Gastrocnemius medialis (tissue), 4 donors: Measurements from ENCODE around the gene DGCR8. TPM values are rescaled to one million over a fixed set of nuclear protein-coding genes. Genes with fewer than 3 reads are reported as not detected.

Experiments used
- ATAC-seq, 2 donors: fragments of 150-250 bp; one replicate each; pipeline ENCODE4 v1.9.1; 2016
- DNase-seq, 2 donors: peaks; one replicate each; pipeline ENCODE4 v3.0.0-alpha.2; 2019
- H3K27ac ChIP-seq, 4 donors: fragments of 200-600 bp; sonication (generic); 1 replicate in 1 of 4; 2 replicates in 3 of 4; pipeline ENCODE4 v1.5.1; 2016 to 2018; ENCODE audit warnings: mild to moderate bottlenecking in 2 of 4, moderate library complexity in 1 of 4
- H3K27me3 ChIP-seq, 3 donors: fragments of 200-600 bp; sonication (generic) in 2 of 3; 1 replicate in 1 of 3; 2 replicates in 2 of 3; pipeline versions ENCODE4 v1.5.1 to v1.6.0; 2016 to 2019; ENCODE audit warnings: mild to moderate bottlenecking in 1 of 3, moderate library complexity in 1 of 3
- H3K36me3 ChIP-seq, 2 donors: fragments of 200-600 bp; sonication (generic) in 1 of 2; one replicate each; pipeline ENCODE4 v1.5.1; 2017 to 2018
- H3K4me1 ChIP-seq, 2 donors: fragments of 200-600 bp; sonication (generic) in 1 of 2; one replicate each; pipeline ENCODE4 v1.5.1; 2016 to 2017; ENCODE audit warnings: mild to moderate bottlenecking in 2 of 2
- H3K4me3 ChIP-seq, 4 donors: fragments of 200-600 bp; sonication (generic) in 3 of 4; 1 replicate in 1 of 4; 2 replicates in 3 of 4; pipeline ENCODE4 v1.5.1; 2016 to 2019; ENCODE audit warnings: mild to moderate bottlenecking in 2 of 4
- H3K9me3 ChIP-seq, 3 donors: fragments of 200-600 bp; sonication (generic) in 2 of 3; 1 replicate in 1 of 3; 2 replicates in 2 of 3; pipeline ENCODE4 v1.5.1; 2016 to 2019
- POLR2A ChIP-seq, 2 donors: fragments of 450-650 bp; IDR thresholded peaks; one replicate each; pipeline ENCODE4 v1.6.1; 2017; ENCODE audit warnings: antibody characterized with exemption in 2 of 2, mild to moderate bottlenecking in 2 of 2, moderate library complexity in 2 of 2
- in situ Hi-C, 4 donors: fragments of 200-750 bp; cut with MboI; loops; one replicate each; pipeline versions ENCODE4 v1.15.0 to v1.8.0; 2017; ENCODE audit warnings: low sequenced_read_pairs in 4 of 4
- intact Hi-C: fragments of 100-400 bp; cut with DNase I; formaldehyde crosslinking; loops from one replicate; pipeline ENCODE4 v1.15.1; 2023; ENCODE audit warnings: low total_unique reads
- total RNA-seq, 4 donors: library from RNA; depleted of rRNA; stranded (reverse); fragments of >200 nt; gene quantifications; one replicate each; pipeline versions ENCODE4 v1.1.0 to v1.2.3, GENCODE V29; 2016
- TF ChIP-seq, protein P1 (sequence below), 5 experiments: fragments of 450-650 bp in 3 of 5; fragments of 200-600 bp in 2 of 5; sonication (generic) in 2 of 5; IDR thresholded peaks in 4 of 5; conservative IDR thresholded peaks in 1 of 5; 1 replicate in 4 of 5; 2 replicates in 1 of 5; pipeline ENCODE4 v1.5.1; 2016 to 2019; ENCODE audit warnings: antibody characterized with exemption in 5 of 5, mild to moderate bottlenecking in 3 of 5, moderate library complexity in 3 of 5

DGCR8 gene
- total RNA-seq, 4 donors from 2014 or later, result 5.2 to 16.5 (median 11.2) TPM

- peaks cover 0 to 71% of the 10 kb centered on the region in 2 donors for H3K36me3 ChIP-seq
- no peaks in the 10 kb centered on the region for H3K27me3 ChIP-seq
- peaks cover 26 to 29% of the 10 kb centered on the region in 2 donors for H3K4me1 ChIP-seq
- TF ChIP-seq, protein P1, sequence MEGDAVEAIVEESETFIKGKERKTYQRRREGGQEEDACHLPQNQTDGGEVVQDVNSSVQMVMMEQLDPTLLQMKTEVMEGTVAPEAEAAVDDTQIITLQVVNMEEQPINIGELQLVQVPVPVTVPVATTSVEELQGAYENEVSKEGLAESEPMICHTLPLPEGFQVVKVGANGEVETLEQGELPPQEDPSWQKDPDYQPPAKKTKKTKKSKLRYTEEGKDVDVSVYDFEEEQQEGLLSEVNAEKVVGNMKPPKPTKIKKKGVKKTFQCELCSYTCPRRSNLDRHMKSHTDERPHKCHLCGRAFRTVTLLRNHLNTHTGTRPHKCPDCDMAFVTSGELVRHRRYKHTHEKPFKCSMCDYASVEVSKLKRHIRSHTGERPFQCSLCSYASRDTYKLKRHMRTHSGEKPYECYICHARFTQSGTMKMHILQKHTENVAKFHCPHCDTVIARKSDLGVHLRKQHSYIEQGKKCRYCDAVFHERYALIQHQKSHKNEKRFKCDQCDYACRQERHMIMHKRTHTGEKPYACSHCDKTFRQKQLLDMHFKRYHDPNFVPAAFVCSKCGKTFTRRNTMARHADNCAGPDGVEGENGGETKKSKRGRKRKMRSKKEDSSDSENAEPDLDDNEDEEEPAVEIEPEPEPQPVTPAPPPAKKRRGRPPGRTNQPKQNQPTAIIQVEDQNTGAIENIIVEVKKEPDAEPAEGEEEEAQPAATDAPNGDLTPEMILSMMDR (IDR thresholded peaks at IDR 0.05 in 4 of 5, conservative IDR thresholded peaks at IDR 0.05 in 1 of 5), result no peak
- TF ChIP-seq POLR2A (IDR thresholded peaks at IDR 0.05), result no peak
- DNase-seq (no peak), ATAC-seq (no peak)
- in situ Hi-C loops (no loop called here), intact Hi-C loops (loop anchor here (10.0 kb wide), 1 partner anchor 113 kb away; no protein-coding TSS in a partner anchor)
- no peak overlapping the region for H3K27ac ChIP-seq
- no peaks in the 10 kb centered on the region for H3K9me3 ChIP-seq
- H3K4me3 ChIP-seq, result no peak overlapping the region
Observed at GRCh38 chr22:20087319-20088262, 7.5 kb downstream of the DGCR8 start.

DNA sequence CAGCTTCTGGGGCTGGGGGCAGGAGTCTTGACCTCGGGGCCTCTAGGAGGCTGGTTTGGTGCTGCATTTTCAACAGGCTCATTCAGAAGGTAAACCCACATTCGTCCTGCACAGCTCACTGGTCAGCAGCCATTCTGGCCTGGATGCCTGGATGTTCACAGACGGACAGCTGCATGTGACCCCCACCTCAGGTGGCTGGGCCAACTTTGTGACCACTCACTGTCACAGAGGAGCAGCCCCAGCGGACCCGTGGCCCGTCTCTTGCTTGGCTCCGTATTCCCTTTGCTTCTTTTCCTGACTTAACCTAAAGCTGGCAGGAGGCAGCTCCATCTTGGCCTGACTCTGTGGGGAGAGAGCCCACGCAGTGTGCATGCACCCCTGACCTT lies 8.2 kb downstream of the DGCR8 start:
- in situ Hi-C loops, result no loop called here
- ATAC-seq (no peak), DNase-seq (no peak)
- Histone ChIP-seq H3K27me3 (no peaks in the 10 kb centered on the region), H3K27ac (no peak overlapping the region), H3K9me3 (no peaks in the 10 kb centered on the region), H3K4me1 (peaks cover 22 to 23% of the 10 kb centered on the region in 2 donors), H3K36me3 (peaks cover 0 to 77% of the 10 kb centered on the region in 2 donors), H3K4me3 (no peak overlapping the region)
- TF ChIP-seq POLR2A (IDR thresholded peaks at IDR 0.05), result no peak
- TF ChIP-seq, protein P1 (IDR thresholded peaks at IDR 0.05 in 4 of 5, conservative IDR thresholded peaks at IDR 0.05 in 1 of 5), result no peak
- intact Hi-C loops, result loop anchor here (10.0 kb wide), 1 partner anchor 113 kb away; no protein-coding TSS in a partner anchor

- TF ChIP-seq POLR2A (IDR thresholded peaks at IDR 0.05), result no peak
- TF ChIP-seq, protein P1 (IDR thresholded peaks at IDR 0.05 in 4 of 5, conservative IDR thresholded peaks at IDR 0.05 in 1 of 5), result no peak
- Histone ChIP-seq H3K27ac (no peak overlapping the region), H3K4me3 (no peak overlapping the region), H3K4me1 (peaks cover 21 to 22% of the 10 kb centered on the region in 2 donors), H3K27me3 (no peaks in the 10 kb centered on the region), H3K36me3 (peaks cover 0 to 83% of the 10 kb centered on the region in 2 donors), H3K9me3 (no peaks in the 10 kb centered on the region)
- intact Hi-C loops (loop anchor here (10.0 kb wide), 1 partner anchor 115 kb away; no protein-coding TSS in a partner anchor), in situ Hi-C loops (no loop called here)
- DNase-seq (no peak), ATAC-seq (no peak)
Observed at GRCh38 chr22:20089226-20089976, 9.4 kb downstream of the DGCR8 start.

DNA sequence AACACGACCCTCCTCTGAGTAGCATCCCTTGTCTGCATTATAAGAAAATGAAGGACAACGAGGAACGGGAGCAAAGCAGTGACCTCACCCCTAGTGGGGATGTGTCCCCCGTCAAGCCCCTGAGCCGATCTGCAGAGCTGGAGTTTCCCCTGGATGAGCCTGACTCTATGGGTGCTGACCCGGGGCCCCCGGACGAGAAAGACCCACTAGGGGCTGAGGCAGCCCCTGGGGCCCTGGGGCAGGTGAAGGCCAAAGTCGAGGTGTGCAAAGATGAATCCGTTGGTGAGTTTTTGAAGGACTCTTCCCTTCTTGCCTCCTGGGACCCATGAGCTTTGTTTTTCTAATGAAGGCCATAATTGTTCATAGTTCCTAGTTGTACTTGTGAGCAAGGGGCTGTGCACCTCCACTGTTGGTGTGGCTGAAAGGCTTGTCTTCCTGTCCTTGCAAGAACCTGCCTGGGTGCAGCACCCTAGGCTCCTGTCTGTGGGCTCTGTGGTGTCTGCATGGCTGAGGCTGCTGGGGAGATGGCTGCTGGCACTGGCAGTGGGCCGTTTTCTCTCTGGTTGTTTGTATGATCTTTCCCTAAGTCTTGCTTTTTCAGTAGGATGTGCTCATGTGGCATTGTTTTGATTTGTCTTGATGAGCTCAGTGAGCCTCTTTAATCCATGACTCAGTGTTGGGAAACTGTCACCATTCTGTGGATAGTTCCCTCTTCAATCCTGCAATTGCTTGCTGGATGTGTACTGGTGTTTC lies 10.1 kb downstream of the DGCR8 start:
- intact Hi-C loops, result loop anchor here (10.0 kb wide), 1 partner anchor 115 kb away; no protein-coding TSS in a partner anchor
- in situ Hi-C loops, result no loop called here

More for the DNA sequence above, 10.1 kb downstream of the DGCR8 start:
- Histone ChIP-seq H3K4me3 (no peak overlapping the region), H3K9me3 (no peaks in the 10 kb centered on the region), H3K4me1 (peaks cover 14 to 16% of the 10 kb centered on the region in 2 donors), H3K27me3 (no peaks in the 10 kb centered on the region), H3K27ac (peak overlapping the region in 1 of 4 donors; percentile 15), H3K36me3 (peaks cover 0 to 91% of the 10 kb centered on the region in 2 donors)
- DNase-seq (no peak), ATAC-seq (no peak)
- no peak for TF ChIP-seq POLR2A (IDR thresholded peaks at IDR 0.05)
- TF ChIP-seq, protein P1 (IDR thresholded peaks at IDR 0.05 in 4 of 5, conservative IDR thresholded peaks at IDR 0.05 in 1 of 5), result no peak
